Thyroid gland (tissue), 4 donors: ENCODE data around the gene PGBD5.

Experiments used
- POLR2A ChIP-seq, 2 donors: fragments of 450-650 bp; IDR thresholded peaks; one replicate each; pipeline ENCODE4 v1.6.1; 2017; ENCODE audit warnings: antibody characterized with exemption in 2 of 2, mild to moderate bottlenecking in 2 of 2, moderate library complexity in 1 of 2
- TF ChIP-seq, protein P1 (sequence below), 6 experiments: fragments of 200-600 bp in 3 of 6; fragments of 450-650 bp in 3 of 6; sonication (generic) in 3 of 6; IDR thresholded peaks; one replicate each; pipeline ENCODE4 v1.5.1; 2016 to 2019; ENCODE audit warnings: antibody characterized with exemption in 6 of 6, mild to moderate bottlenecking in 2 of 6, inconsistent platforms in 1 of 6, moderate library complexity in 1 of 6

DNA sequence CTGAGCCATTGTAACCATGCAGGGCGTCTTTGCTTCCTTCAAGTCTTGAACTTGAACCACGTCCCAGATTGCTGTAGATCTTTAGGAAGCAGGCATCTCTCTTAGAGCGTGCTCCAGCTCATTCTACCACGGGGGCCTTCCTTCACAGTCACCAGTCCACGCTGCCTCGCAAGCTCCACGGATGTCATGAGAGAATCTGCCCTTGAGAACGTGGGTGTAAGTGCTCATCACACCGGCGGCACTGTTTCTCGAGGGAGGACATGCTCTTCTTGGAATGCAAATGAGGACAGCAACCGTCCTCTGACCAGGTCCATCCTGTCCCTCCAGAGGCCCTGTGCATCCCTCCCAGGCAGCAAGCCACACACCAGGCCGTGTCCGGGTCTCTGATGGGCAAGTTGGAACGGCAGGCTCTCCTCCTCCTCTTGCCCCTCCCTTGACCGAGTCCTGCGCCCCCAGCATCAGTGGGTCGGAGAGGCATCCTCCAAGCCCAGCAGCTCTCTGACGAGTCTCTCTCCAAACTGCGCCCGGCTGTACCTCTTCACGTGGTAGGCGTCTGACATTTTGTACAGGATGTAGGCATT, 103.1 kb downstream of the PGBD5 start:
- no peak for TF ChIP-seq POLR2A (IDR thresholded peaks at IDR 0.05)
- TF ChIP-seq, protein P1, sequence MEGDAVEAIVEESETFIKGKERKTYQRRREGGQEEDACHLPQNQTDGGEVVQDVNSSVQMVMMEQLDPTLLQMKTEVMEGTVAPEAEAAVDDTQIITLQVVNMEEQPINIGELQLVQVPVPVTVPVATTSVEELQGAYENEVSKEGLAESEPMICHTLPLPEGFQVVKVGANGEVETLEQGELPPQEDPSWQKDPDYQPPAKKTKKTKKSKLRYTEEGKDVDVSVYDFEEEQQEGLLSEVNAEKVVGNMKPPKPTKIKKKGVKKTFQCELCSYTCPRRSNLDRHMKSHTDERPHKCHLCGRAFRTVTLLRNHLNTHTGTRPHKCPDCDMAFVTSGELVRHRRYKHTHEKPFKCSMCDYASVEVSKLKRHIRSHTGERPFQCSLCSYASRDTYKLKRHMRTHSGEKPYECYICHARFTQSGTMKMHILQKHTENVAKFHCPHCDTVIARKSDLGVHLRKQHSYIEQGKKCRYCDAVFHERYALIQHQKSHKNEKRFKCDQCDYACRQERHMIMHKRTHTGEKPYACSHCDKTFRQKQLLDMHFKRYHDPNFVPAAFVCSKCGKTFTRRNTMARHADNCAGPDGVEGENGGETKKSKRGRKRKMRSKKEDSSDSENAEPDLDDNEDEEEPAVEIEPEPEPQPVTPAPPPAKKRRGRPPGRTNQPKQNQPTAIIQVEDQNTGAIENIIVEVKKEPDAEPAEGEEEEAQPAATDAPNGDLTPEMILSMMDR (IDR thresholded peaks at IDR 0.05) = no peak
